WTC11 (cell line): ENCODE measurements around the gene SDK2.

Source experiments
- CBFB ChIP-seq: sonication (generic); formaldehyde crosslinking; IDR thresholded peaks from 2 replicates; pipeline ENCODE4 v1.8.1; 2022; ENCODE audit warnings: mild to moderate bottlenecking, low read depth, missing genetic modification reagents
- IRF2 ChIP-seq: sonication (generic); formaldehyde crosslinking; IDR thresholded peaks from 2 replicates; pipeline ENCODE4 v1.8.0; 2022; ENCODE audit warnings: low read depth, missing genetic modification reagents, borderline replicate concordance
- TF ChIP-seq, protein P1 (sequence below): fragments of 250-450 bp; sonication (Bioruptor Pico); conservative IDR thresholded peaks from 2 replicates; pipeline ENCODE4 v1.9.0; 2021; ENCODE audit warnings: mild to moderate bottlenecking
- TF ChIP-seq, protein P2 (sequence below): fragments of 200-600 bp; IDR thresholded peaks from 2 replicates; pipeline ENCODE4 v1.8.0; 2022; ENCODE audit warnings: antibody characterized with exemption

DNA sequence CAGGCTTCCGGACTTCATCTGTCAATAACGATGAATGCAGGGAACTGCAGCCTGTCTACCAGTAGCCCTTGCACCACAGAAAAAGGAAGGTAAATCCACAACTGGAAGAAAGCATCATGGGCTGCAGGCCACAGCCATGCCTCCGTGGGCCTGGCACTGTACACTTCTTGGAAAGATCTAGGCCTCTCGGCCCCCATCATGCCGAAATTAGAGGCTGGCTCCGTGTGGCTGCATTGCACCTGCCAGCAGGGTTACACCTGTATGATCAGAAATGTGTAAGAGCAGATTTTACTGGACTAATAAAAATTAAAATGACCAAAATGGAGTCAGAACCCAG is 52.2 kb downstream of the SDK2 start:
- TF ChIP-seq, protein P1, sequence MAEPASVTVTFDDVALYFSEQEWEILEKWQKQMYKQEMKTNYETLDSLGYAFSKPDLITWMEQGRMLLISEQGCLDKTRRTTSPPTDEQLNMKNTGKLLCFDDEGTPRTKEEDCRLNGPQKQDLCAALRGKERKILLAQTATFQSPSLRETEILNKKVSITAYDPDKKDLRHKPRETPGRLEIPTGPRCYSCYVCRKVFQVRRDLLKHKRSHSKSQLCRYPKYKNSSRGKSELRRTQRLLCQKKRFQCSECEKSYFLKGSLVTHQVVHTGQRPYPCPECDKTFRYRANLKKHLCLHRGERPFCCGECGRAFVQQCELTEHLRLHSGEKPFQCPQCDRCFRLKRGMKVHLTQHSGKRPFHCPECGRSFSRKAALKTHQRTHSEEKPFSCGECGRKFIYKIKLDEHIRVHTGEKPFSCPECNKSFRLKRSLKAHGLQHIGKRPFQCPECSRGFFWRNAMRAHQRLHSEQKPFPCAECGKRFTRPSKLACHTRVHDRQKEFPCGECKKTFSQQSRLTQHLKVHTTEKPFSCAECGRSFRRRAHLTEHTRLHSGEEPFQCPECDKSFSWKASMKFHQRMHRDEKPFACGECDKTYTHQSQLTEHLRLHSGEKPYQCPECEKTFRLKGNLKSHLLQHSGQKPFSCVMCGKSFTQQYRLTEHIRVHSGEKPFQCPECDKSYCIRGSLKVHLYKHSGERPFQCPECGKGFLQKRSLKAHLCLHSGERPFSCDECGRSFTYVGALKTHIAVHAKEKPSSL (CRISPR knock-in tag): no peak
- TF ChIP-seq, protein P2, sequence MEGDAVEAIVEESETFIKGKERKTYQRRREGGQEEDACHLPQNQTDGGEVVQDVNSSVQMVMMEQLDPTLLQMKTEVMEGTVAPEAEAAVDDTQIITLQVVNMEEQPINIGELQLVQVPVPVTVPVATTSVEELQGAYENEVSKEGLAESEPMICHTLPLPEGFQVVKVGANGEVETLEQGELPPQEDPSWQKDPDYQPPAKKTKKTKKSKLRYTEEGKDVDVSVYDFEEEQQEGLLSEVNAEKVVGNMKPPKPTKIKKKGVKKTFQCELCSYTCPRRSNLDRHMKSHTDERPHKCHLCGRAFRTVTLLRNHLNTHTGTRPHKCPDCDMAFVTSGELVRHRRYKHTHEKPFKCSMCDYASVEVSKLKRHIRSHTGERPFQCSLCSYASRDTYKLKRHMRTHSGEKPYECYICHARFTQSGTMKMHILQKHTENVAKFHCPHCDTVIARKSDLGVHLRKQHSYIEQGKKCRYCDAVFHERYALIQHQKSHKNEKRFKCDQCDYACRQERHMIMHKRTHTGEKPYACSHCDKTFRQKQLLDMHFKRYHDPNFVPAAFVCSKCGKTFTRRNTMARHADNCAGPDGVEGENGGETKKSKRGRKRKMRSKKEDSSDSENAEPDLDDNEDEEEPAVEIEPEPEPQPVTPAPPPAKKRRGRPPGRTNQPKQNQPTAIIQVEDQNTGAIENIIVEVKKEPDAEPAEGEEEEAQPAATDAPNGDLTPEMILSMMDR: no peak
- TF ChIP-seq CBFB (CRISPR knock-in tag) (no peak), IRF2 (CRISPR knock-in tag) (no peak)
